Measurements from ENCODE around the gene TMEM207.

GRCh38 chr3:190424478-190425439 lies 24.9 kb downstream of the TMEM207 start:
- TF ChIP-seq TFAP4 (IDR thresholded peaks at IDR 0.05; ENCODE audit: borderline replicate concordance, low read depth) (no peak), CTCF (CRISPR knock-in tag; IDR thresholded peaks at IDR 0.05) (peak; percentile 68)
